HG02798 (cell line): ENCODE data around the gene GNG3.

Experiments used
- ATAC-seq: cut with Tn5 transposase; IDR thresholded peaks from one replicate; pipeline ENCODE4 v1.9.1; 2021; ENCODE audit warnings: mild to moderate bottlenecking; ENCODE audit not compliant: unreplicated experiment, poor library complexity

Gene GNG3

GRCh38 chr11:62752994-62753735 is 45.7 kb downstream of the GNG3 start:
- no peak for ATAC-seq

- peak; percentile 96 for ATAC-seq
These were observed 46.5 kb downstream of the GNG3 start, which contains the start of gene ZBTB3 for GRCh38 chr11:62753736-62754603. TSS of gene ZBTB3 (minus strand) at chr11:62754160. CDS start at chr11:62753664, 496 bp downstream.

GRCh38 chr11:62755086-62755615 is 47.7 kb downstream of the GNG3 start:
- no peak for ATAC-seq

GRCh38 chr11:62757846-62758788 is 50.6 kb downstream of the GNG3 start:
- ATAC-seq: no peak
